Neutrophil (primary cell): ENCODE data around the gene KCNF1.

ENCODE experiments used
- H3K27ac ChIP-seq: fragments of 200-600 bp; sonication (generic); 2 replicates; pipeline ENCODE4 v1.5.1; 2016; ENCODE audit warnings: mild to moderate bottlenecking, moderate library complexity
- H3K27me3 ChIP-seq: fragments of 200-600 bp; sonication (generic); 2 replicates; pipeline ENCODE4 v1.6.0; 2016; ENCODE audit warnings: mild to moderate bottlenecking
- H3K36me3 ChIP-seq: fragments of 200-600 bp; sonication (generic); 2 replicates; pipeline ENCODE4 v1.5.1; 2017
- H3K4me1 ChIP-seq, 2 experiments: fragments of 200-600 bp in 1 of 2; sonication (generic) in 1 of 2; 1 replicate in 1 of 2; 2 replicates in 1 of 2; pipeline versions ENCODE4 v1.5.1 to v1.6.1; 2013 to 2016; ENCODE audit warnings: low read depth in 1 of 2, low read length in 1 of 2, mild to moderate bottlenecking in 1 of 2, moderate library complexity in 1 of 2; ENCODE audit not compliant: control insufficient read depth in 1 of 2, insufficient read depth in 1 of 2
- H3K4me3 ChIP-seq, 2 experiments: fragments of 200-600 bp in 1 of 2; sonication (generic) in 1 of 2; 1 replicate in 1 of 2; 2 replicates in 1 of 2; pipeline ENCODE4 v1.5.1; 2013 to 2016; ENCODE audit warnings: low read depth in 1 of 2, low read length in 1 of 2, mild to moderate bottlenecking in 1 of 2, moderate library complexity in 1 of 2
- H3K9me3 ChIP-seq: fragments of 200-600 bp; sonication (generic); 2 replicates; pipeline ENCODE4 v1.5.1; 2016
- TF ChIP-seq, protein P1 (sequence below): fragments of 200-600 bp; sonication (generic); IDR thresholded peaks from 2 replicates; pipeline ENCODE4 v1.5.1; 2016; ENCODE audit warnings: antibody characterized with exemption

KCNF1 gene

DNA sequence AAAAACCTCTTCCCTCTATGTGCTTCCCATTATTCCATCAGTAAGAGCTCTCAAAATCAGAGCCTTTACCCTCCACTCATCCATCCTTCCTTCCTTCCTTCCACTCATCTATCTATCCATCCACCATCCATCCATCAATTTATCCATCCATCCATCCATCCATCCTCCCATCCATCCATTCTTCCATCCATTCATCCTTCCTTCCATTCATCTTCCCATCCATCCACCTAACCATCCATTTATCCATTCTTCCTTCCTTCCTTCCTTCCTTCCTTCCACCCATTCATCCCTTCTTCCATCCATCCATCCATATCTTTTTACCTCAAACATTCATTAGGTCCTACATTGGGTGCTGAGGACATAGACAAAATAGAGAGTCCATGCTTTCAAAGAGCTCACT is 19.4 kb upstream of the KCNF1 start:
- Histone ChIP-seq H3K36me3 (no peaks in the 10 kb centered on the region), H3K27ac (no peak overlapping the region), H3K9me3 (no peaks in the 10 kb centered on the region), H3K4me1 (no peaks in the 10 kb centered on the region), H3K4me3 (no peak overlapping the region), H3K27me3 (peaks cover 56% of the 10 kb centered on the region)
- TF ChIP-seq, protein P1, sequence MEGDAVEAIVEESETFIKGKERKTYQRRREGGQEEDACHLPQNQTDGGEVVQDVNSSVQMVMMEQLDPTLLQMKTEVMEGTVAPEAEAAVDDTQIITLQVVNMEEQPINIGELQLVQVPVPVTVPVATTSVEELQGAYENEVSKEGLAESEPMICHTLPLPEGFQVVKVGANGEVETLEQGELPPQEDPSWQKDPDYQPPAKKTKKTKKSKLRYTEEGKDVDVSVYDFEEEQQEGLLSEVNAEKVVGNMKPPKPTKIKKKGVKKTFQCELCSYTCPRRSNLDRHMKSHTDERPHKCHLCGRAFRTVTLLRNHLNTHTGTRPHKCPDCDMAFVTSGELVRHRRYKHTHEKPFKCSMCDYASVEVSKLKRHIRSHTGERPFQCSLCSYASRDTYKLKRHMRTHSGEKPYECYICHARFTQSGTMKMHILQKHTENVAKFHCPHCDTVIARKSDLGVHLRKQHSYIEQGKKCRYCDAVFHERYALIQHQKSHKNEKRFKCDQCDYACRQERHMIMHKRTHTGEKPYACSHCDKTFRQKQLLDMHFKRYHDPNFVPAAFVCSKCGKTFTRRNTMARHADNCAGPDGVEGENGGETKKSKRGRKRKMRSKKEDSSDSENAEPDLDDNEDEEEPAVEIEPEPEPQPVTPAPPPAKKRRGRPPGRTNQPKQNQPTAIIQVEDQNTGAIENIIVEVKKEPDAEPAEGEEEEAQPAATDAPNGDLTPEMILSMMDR, result no peak

DNA sequence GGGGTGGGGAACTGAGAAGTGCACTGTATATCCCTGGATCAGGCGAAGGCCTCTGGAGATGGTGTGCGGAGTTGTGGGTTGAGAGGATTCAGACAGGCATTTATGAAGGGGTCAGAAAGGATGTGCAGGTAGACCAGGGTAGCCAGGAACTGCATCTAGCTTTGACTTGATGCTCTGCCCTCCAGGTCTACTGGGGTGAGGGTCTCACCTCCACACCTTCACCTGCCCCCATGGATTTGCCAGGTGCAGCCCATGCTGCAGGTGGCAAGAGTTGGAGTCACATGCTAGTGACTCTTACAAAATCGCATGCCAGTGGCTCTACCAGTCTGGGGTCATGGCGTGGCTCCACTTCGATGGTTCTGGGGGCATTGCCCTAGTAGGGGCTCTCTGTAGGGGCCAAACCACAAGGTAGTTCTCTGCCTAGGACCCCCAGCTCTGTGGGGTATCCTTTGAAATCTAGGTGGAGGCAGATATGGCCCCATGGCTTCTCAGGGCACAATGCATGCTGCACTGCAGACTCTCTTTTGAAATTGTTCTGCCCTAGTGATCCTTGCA is 18.9 kb upstream of the KCNF1 start:
- Histone ChIP-seq H3K9me3 (no peaks in the 10 kb centered on the region), H3K4me3 (no peak overlapping the region), H3K4me1 (no peaks in the 10 kb centered on the region), H3K27ac (no peak overlapping the region), H3K36me3 (no peaks in the 10 kb centered on the region), H3K27me3 (peaks cover 58% of the 10 kb centered on the region)
- TF ChIP-seq, protein P1, result no peak

DNA sequence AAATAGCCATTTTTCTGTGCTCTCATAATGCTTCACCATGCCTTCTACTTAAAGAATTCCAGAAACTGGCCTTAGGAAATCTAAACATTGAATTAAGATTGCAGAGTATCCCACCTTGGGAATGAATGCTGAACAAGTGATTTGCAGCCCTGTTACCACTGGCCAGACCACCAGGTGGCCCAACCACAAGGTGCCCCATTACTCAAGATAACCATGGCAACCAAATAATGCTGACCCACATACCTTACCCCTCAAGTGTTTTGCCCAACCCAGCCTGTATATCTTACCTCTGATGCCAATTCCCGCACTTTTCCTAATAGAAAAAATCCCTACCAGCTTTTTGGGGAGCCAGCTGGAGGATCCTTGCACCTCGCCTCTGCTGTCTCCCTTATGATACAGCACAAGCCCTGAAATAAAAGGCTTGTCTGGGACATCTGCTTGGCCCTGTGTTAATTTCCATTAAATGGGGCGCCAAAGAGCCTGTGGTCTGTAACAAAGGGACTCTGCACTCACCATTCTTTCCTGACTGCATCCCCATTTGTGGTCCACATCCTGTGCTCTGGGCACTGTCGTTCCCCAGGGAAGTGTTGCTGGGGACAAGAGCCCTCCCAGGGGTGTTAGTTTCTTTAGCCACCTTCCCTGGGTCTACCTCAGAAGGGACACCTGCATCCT is 17.3 kb upstream of the KCNF1 start:
- TF ChIP-seq, protein P1, result no peak
- Histone ChIP-seq H3K4me1 (no peaks in the 10 kb centered on the region), H3K9me3 (no peaks in the 10 kb centered on the region), H3K27me3 (peaks cover 73% of the 10 kb centered on the region), H3K36me3 (no peaks in the 10 kb centered on the region), H3K27ac (no peak overlapping the region), H3K4me3 (no peak overlapping the region)

DNA sequence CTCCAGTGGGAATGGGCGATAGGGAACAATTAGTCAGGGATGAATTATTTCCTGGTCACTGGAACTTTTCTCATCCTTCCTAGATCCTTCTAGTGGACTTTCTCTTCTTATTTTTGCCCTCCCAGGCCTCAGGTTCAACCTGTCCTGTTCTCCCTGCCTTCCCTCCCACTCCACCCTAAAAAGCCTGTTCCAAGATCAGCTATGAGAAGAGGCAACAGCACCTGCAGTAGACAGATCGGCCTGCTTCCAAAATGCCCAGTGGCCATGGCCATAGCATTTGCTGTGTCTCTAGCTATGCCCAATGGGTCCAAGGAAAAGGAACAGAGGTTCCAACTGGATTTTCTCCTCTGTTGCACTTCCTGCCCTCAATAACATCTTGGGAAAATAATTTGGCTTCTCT is 16.5 kb upstream of the KCNF1 start:
- Histone ChIP-seq H3K9me3 (no peaks in the 10 kb centered on the region), H3K4me3 (no peak overlapping the region), H3K4me1 (no peaks in the 10 kb centered on the region)

DNA sequence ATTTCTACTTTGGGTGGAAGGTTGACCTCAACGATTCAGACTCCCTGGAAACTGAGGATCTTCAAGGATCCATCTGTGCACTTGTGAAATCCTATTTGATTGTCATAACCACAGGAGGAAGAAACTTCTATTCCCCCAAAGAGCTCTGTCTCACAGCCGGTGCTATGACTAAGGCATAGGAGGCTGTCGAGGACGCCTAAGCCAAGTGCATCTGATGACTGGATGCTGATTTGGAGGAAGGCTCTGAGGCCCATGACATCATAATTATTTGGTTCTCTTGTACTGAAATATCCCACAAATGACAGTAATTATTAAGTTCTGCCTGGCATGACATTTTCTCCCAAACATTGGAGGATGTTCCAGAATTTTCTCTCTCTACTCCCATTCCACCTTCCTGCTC is 13.8 kb upstream of the KCNF1 start:
- Histone ChIP-seq H3K4me3 (no peak overlapping the region), H3K36me3 (no peaks in the 10 kb centered on the region), H3K27me3 (peaks cover 57% of the 10 kb centered on the region), H3K27ac (no peak overlapping the region), H3K9me3 (no peaks in the 10 kb centered on the region), H3K4me1 (no peaks in the 10 kb centered on the region)
- TF ChIP-seq, protein P1, result no peak

More for the DNA sequence above, 16.5 kb upstream of the KCNF1 start:
- TF ChIP-seq, protein P1, result no peak
- no peaks in the 10 kb centered on the region for H3K36me3 ChIP-seq
- no peak overlapping the region for H3K27ac ChIP-seq
- H3K27me3 ChIP-seq, result peaks cover 68% of the 10 kb centered on the region
